C1 segment of cervical spinal cord (tissue), 14 donors: ENCODE measurements around the gene BPIFB2.
A peak's percentile ranks its signal among the peaks of the same experiment; 100 is the strongest.

Experiments used
- DNase-seq, 14 donors: peaks; one replicate each; lab custom pipeline; 2025; lab: John Stamatoyannopoulos, UW

Gene BPIFB2

GRCh38 chr20:32984631-32985354 lies 22.7 kb upstream of the BPIFB2 start:
- no peak for DNase-seq

- DNase-seq, result no peak
Observed at GRCh38 chr20:32985596-32985995, 21.9 kb upstream of the BPIFB2 start.

- DNase-seq, result peak in 4 of 14 donors; percentile 17 to 26 (median 20)
Observed at GRCh38 chr20:32986331-32986966, 21.1 kb upstream of the BPIFB2 start.

- DNase-seq, result no peak
Observed at GRCh38 chr20:32987044-32987825, 20.3 kb upstream of the BPIFB2 start.

- DNase-seq, result no peak
Observed at GRCh38 chr20:32988008-32988407, 19.5 kb upstream of the BPIFB2 start.

- DNase-seq, result no peak
Observed at GRCh38 chr20:32989507-32990283, 17.8 kb upstream of the BPIFB2 start.

- no peak for DNase-seq
Observed at GRCh38 chr20:32990426-32990825, 17.1 kb upstream of the BPIFB2 start.

GRCh38 chr20:32991383-32991782 lies 16.1 kb upstream of the BPIFB2 start:
- DNase-seq, result no peak

- DNase-seq, result no peak
Observed at GRCh38 chr20:32991792-32992641, 15.5 kb upstream of the BPIFB2 start.

GRCh38 chr20:32993496-32994050 lies 13.9 kb upstream of the BPIFB2 start:
- DNase-seq, result no peak

GRCh38 chr20:32995802-32996201 lies 11.7 kb upstream of the BPIFB2 start:
- no peak for DNase-seq

GRCh38 chr20:32997431-32997830 lies 10.1 kb upstream of the BPIFB2 start:
- no peak for DNase-seq

- no peak for DNase-seq
Observed at GRCh38 chr20:32999603-33000250, 7.8 kb upstream of the BPIFB2 start.

- no peak for DNase-seq
Observed at GRCh38 chr20:33000802-33001466, 6.6 kb upstream of the BPIFB2 start.

- no peak for DNase-seq
Observed at GRCh38 chr20:33002087-33002808, 5.3 kb upstream of the BPIFB2 start.

- no peak for DNase-seq
Observed at GRCh38 chr20:33004141-33004751, 3.3 kb upstream of the BPIFB2 start, which contains the start of gene SUN5. TSS of gene SUN5 (minus strand) at chr20:33004433. CDS start at chr20:33004340, 93 bp downstream.

GRCh38 chr20:33005132-33005566 lies 2.4 kb upstream of the BPIFB2 start:
- DNase-seq, result no peak
